Mesodermal cell (in vitro differentiated cells): ENCODE data around the gene CPAMD8.
"Not testable (repeated sequence)": the region's sequence is repeated elsewhere in the genome, so short reads cannot be mapped to it uniquely, and the experiment has no call there.

Experiments used
- H3K27ac ChIP-seq: 2 replicates; pipeline ENCODE4 v1.7.0; 2013; ENCODE audit warnings: mild to moderate bottlenecking, low read depth, low read length, moderate library complexity; ENCODE audit not compliant: severe bottlenecking
- H3K36me3 ChIP-seq: 2 replicates; pipeline ENCODE4 v1.7.1; 2013; ENCODE audit warnings: mild to moderate bottlenecking, low read length, moderate library complexity; ENCODE audit not compliant: control insufficient read depth, insufficient read depth
- H3K4me1 ChIP-seq: one replicate; pipeline ENCODE4 v1.7.1; 2013; ENCODE audit warnings: mild to moderate bottlenecking, low read length; ENCODE audit not compliant: insufficient read depth, control insufficient read depth, poor library complexity, severe bottlenecking
- H3K4me3 ChIP-seq: 2 replicates; pipeline ENCODE4 v1.7.0; 2013; ENCODE audit warnings: low read length, control low read depth, mild to moderate bottlenecking; ENCODE audit not compliant: insufficient read depth, poor library complexity, severe bottlenecking; ENCODE audit errors: extremely low read depth
- H3K9me3 ChIP-seq: 2 replicates; pipeline ENCODE4 v1.7.1; 2013; ENCODE audit warnings: mild to moderate bottlenecking, low read length, moderate library complexity; ENCODE audit not compliant: control insufficient read depth
- WGBS, 2 experiments: methylation state at CpG; one replicate each; pipeline ENCODE4 v1.1.5; 2013; ENCODE audit warnings: missing lambda C conversion rate in 2 of 2; ENCODE audit not compliant: insufficient coverage in 2 of 2; 5-methylcytosine and 5-hydroxymethylcytosine counted together

CPAMD8 gene

GRCh38 chr19:16937796-16938195 lies 88.8 kb downstream of the CPAMD8 start:
- not testable (repeated sequence) for H3K4me3 ChIP-seq, H3K4me1 ChIP-seq, H3K27ac ChIP-seq, H3K36me3 ChIP-seq, H3K9me3 ChIP-seq
- WGBS, 2 experiments = 93 to 94% methylated on average over 9 to 11 of the region's 12 CpGs

GRCh38 chr19:16936901-16937300 lies 89.7 kb downstream of the CPAMD8 start:
- Histone ChIP-seq H3K4me3 (no peak overlapping the region), H3K9me3 (no peaks in the 10 kb centered on the region), H3K27ac (no peak overlapping the region), H3K4me1 (no peaks in the 10 kb centered on the region), H3K36me3 (no peaks in the 10 kb centered on the region)
- no CpG with 5 or more reads among the region's 2 CpGs for WGBS, 2 experiments

- no CpG with 5 or more reads among the region's 1 CpG for WGBS, 2 experiments
- no peaks in the 10 kb centered on the region for H3K36me3 ChIP-seq
These were observed 92.1 kb downstream of the CPAMD8 start for GRCh38 chr19:16934489-16934888.

GRCh38 chr19:16931306-16931705 lies 95.3 kb downstream of the CPAMD8 start:
- Histone ChIP-seq H3K9me3 (no peaks in the 10 kb centered on the region), H3K27ac (no peak overlapping the region), H3K4me1 (no peaks in the 10 kb centered on the region), H3K36me3 (no peaks in the 10 kb centered on the region), H3K4me3 (no peak overlapping the region)
- WGBS, 2 experiments = 94 to 95% methylated on average over 4 of the region's 4 CpGs

More at GRCh38 chr19:16934489-16934888, 92.1 kb downstream of the CPAMD8 start:
- no peaks in the 10 kb centered on the region for H3K9me3 ChIP-seq
- no peak overlapping the region for H3K27ac ChIP-seq
- no peaks in the 10 kb centered on the region for H3K4me1 ChIP-seq
- no peak overlapping the region for H3K4me3 ChIP-seq

GRCh38 chr19:16930753-16931152 lies 95.9 kb downstream of the CPAMD8 start:
- WGBS, 2 experiments = 66 to 71% methylated on average over 5 of the region's 5 CpGs
- Histone ChIP-seq H3K36me3 (no peaks in the 10 kb centered on the region), H3K4me3 (no peak overlapping the region)

GRCh38 chr19:16928916-16929315 lies 97.7 kb downstream of the CPAMD8 start:
- Histone ChIP-seq H3K4me3 (no peak overlapping the region), H3K36me3 (no peaks in the 10 kb centered on the region), H3K4me1 (no peaks in the 10 kb centered on the region), H3K9me3 (peaks cover 4% of the 10 kb centered on the region), H3K27ac (no peak overlapping the region)
- 93% methylated on average over 7 of the region's 10 CpGs for WGBS, 2 experiments

More at GRCh38 chr19:16930753-16931152, 95.9 kb downstream of the CPAMD8 start:
- no peaks in the 10 kb centered on the region for H3K4me1 ChIP-seq
- no peaks in the 10 kb centered on the region for H3K9me3 ChIP-seq
- no peak overlapping the region for H3K27ac ChIP-seq

- Histone ChIP-seq H3K4me1 (no peaks in the 10 kb centered on the region), H3K9me3 (peaks cover 4% of the 10 kb centered on the region), H3K4me3 (no peak overlapping the region), H3K27ac (no peak overlapping the region), H3K36me3 (no peaks in the 10 kb centered on the region)
- 88% methylated on average over 1 of the region's 2 CpGs; no CpG with 5 or more reads in 1 of the 2 experiments for WGBS, 2 experiments
These were observed 98.3 kb downstream of the CPAMD8 start for GRCh38 chr19:16928351-16928750.

- WGBS, 2 experiments = 87 to 95% methylated on average over 13 of the region's 13 CpGs
- Histone ChIP-seq H3K4me3 (no peak overlapping the region), H3K36me3 (no peaks in the 10 kb centered on the region), H3K27ac (no peak overlapping the region), H3K9me3 (peaks cover 4% of the 10 kb centered on the region), H3K4me1 (no peaks in the 10 kb centered on the region)
These were observed 98.7 kb downstream of the CPAMD8 start for GRCh38 chr19:16927883-16928282.

- Histone ChIP-seq H3K36me3 (no peaks in the 10 kb centered on the region), H3K27ac (no peak overlapping the region), H3K4me1 (no peaks in the 10 kb centered on the region), H3K9me3 (peaks cover 4% of the 10 kb centered on the region), H3K4me3 (no peak overlapping the region)
- 89 to 91% methylated on average over 11 to 13 of the region's 13 CpGs for WGBS, 2 experiments
These were observed 103.7 kb downstream of the CPAMD8 start for GRCh38 chr19:16922949-16923348.

- WGBS, 2 experiments = 78 to 100% methylated on average over 1 of the region's 1 CpG
- H3K36me3 ChIP-seq = no peaks in the 10 kb centered on the region
- H3K9me3 ChIP-seq = peaks cover 4% of the 10 kb centered on the region
- H3K4me3 ChIP-seq = no peak overlapping the region
- H3K4me1 ChIP-seq = no peaks in the 10 kb centered on the region
- H3K27ac ChIP-seq = no peak overlapping the region
These were observed 104.0 kb downstream of the CPAMD8 start for GRCh38 chr19:16922592-16922934.

- no peaks in the 10 kb centered on the region for H3K4me1 ChIP-seq
- H3K4me3 ChIP-seq = no peak overlapping the region
- H3K9me3 ChIP-seq = peaks cover 4% of the 10 kb centered on the region
- no peaks in the 10 kb centered on the region for H3K36me3 ChIP-seq
- no peak overlapping the region for H3K27ac ChIP-seq
- 95% methylated on average over 15 to 21 of the region's 21 CpGs for WGBS, 2 experiments
These were observed 104.6 kb downstream of the CPAMD8 start for GRCh38 chr19:16921766-16922591.
